Naive thymus-derived CD4-positive, alpha-beta T cell (primary cell): Measurements from ENCODE around the gene DLG2. TPM values are rescaled to one million over a fixed set of nuclear protein-coding genes. Genes with fewer than 3 reads are reported as not detected.
A peak's percentile ranks its signal among the peaks of the same experiment; 100 is the strongest.
"Not testable (repeated sequence)": the region's sequence is repeated elsewhere in the genome, so short reads cannot be mapped to it uniquely, and the experiment has no call there.

Experiments used
- ATAC-seq: fragments of 150-1000 bp; cut with Tn5 transposase; 2 replicates; pipeline ENCODE4 v1.10.0; 2021; ENCODE audit warnings: mild to moderate bottlenecking, moderate library complexity
- CTCF ChIA-PET: fragments of 350-600 bp; sonication (Branson Sonifier 250); formaldehyde crosslinking; loops from one replicate; lab custom pipeline; 2021; ENCODE audit warnings: antibody characterized with exemption; lab: Charles Lee
- POLR2A ChIA-PET: fragments of 350-600 bp; sonication (Branson Sonifier 250); formaldehyde crosslinking; loops from one replicate; lab custom pipeline; 2021; ENCODE audit warnings: antibody characterized with exemption, inconsistent platforms; lab: Charles Lee
- DNase-seq, 9 donors: peaks; one replicate each; pipeline versions ENCODE4 v3.0.0 to v3.0.0-alpha.2; 2020 to 2022; ENCODE audit warnings: mixed read lengths in 1 of 9
- H3K27ac ChIP-seq: one replicate; pipeline ENCODE4 v1.7.0; 2013; ENCODE audit warnings: mild to moderate bottlenecking, low read depth, low read length, moderate library complexity
- H3K27me3 ChIP-seq, 2 donors: one replicate each; pipeline ENCODE4 v1.7.0; 2013; ENCODE audit warnings: low read length in 2 of 2, mild to moderate bottlenecking in 2 of 2, moderate library complexity in 2 of 2; ENCODE audit not compliant: control insufficient read depth in 2 of 2, insufficient read depth in 2 of 2
- H3K36me3 ChIP-seq, 3 experiments: 1 replicate in 2 of 3; 2 replicates in 1 of 3; pipeline ENCODE4 v1.7.0; 2013; ENCODE audit warnings: low read length in 3 of 3, mild to moderate bottlenecking in 3 of 3, moderate library complexity in 1 of 3; ENCODE audit not compliant: insufficient read depth in 3 of 3, control insufficient read depth in 2 of 3
- H3K4me1 ChIP-seq, 2 donors: one replicate each; pipeline ENCODE4 v1.7.0; 2013; ENCODE audit warnings: low read length in 2 of 2, mild to moderate bottlenecking in 2 of 2, moderate library complexity in 1 of 2; ENCODE audit not compliant: control insufficient read depth in 2 of 2, insufficient read depth in 2 of 2
- H3K4me3 ChIP-seq: 2 replicates; pipeline ENCODE4 v1.7.0; 2013; ENCODE audit warnings: mild to moderate bottlenecking, low read length
- H3K9me3 ChIP-seq, 3 experiments: 1 replicate in 2 of 3; 2 replicates in 1 of 3; pipeline ENCODE4 v1.7.0; 2013; ENCODE audit warnings: low read length in 3 of 3; ENCODE audit not compliant: control insufficient read depth in 2 of 3
- H3K27ac Mint-ChIP-seq, 9 donors: one replicate each; pipeline ENCODE4 v1.8.0; 2020 to 2022; ENCODE audit warnings: mixed read lengths in 9 of 9, mild to moderate bottlenecking in 8 of 9, moderate library complexity in 5 of 9, inconsistent platforms in 2 of 9
- H3K27me3 Mint-ChIP-seq, 5 donors: one replicate each; pipeline ENCODE4 v1.8.0; 2021 to 2022; ENCODE audit warnings: mixed read lengths in 5 of 5, mild to moderate bottlenecking in 1 of 5
- H3K36me3 Mint-ChIP-seq, 5 donors: one replicate each; pipeline ENCODE4 v1.8.0; 2020 to 2022; ENCODE audit warnings: mixed read lengths in 5 of 5, mild to moderate bottlenecking in 3 of 5, inconsistent platforms in 1 of 5
- H3K4me1 Mint-ChIP-seq, 7 donors: one replicate each; pipeline ENCODE4 v1.8.0; 2020 to 2022; ENCODE audit warnings: mixed read lengths in 7 of 7, mild to moderate bottlenecking in 3 of 7, inconsistent platforms in 1 of 7
- H3K4me3 Mint-ChIP-seq, 10 donors: one replicate each; pipeline ENCODE4 v1.8.0; 2020 to 2022; ENCODE audit warnings: mild to moderate bottlenecking in 10 of 10, mixed read lengths in 10 of 10, moderate library complexity in 6 of 10, inconsistent platforms in 2 of 10
- H3K9me3 Mint-ChIP-seq, 11 donors: one replicate each; pipeline ENCODE4 v1.8.0; 2020 to 2022; ENCODE audit warnings: mixed read lengths in 11 of 11, mild to moderate bottlenecking in 4 of 11, inconsistent platforms in 1 of 11, moderate library complexity in 1 of 11
- intact Hi-C, 2 donors: fragments of 100-400 bp; cut with micrococcal nuclease; formaldehyde crosslinking; loops; one replicate each; pipeline ENCODE4 v1.15.1; 2023
- polyA plus RNA-seq, 2 donors: library from polyadenylated mRNA; unstranded; fragments of 300-500 nt; fragmentation: Illumina TruSeq; gene quantifications; one replicate each; pipeline ENCODE4 v1.2.3, GENCODE V29; 2021
- total RNA-seq, 6 experiments: library from RNA in 5 of 6; stranded (reverse) in 5 of 6; gene quantifications; 1 replicate in 5 of 6; 2 replicates in 1 of 6; pipeline ENCODE4 v1.2.3 and lab custom pipeline; 2021 to 2026

Gene DLG2
- total and polyA plus RNA-seq, 7 experiments from 2014 or later: 0.64 to 6.1 (median 3.7) TPM

GRCh38 chr11:83443880-83444279 lies 2183.3 kb downstream of the DLG2 start:
- H3K4me3 Mint-ChIP-seq, H3K27me3 ChIP-seq, H3K4me1 ChIP-seq, ATAC-seq, H3K27ac ChIP-seq, H3K9me3 ChIP-seq, CTCF ChIA-PET, H3K36me3 ChIP-seq, DNase-seq, H3K36me3 Mint-ChIP-seq, H3K4me3 ChIP-seq, intact Hi-C loops, H3K9me3 Mint-ChIP-seq, H3K27me3 Mint-ChIP-seq, POLR2A ChIA-PET, H3K27ac Mint-ChIP-seq, H3K4me1 Mint-ChIP-seq: not testable (repeated sequence)

- Mint-ChIP-seq H3K4me1 (no peaks in the 10 kb centered on the region), H3K9me3 (no peaks in the 10 kb centered on the region), H3K4me3 (no peak overlapping the region), H3K36me3 (no peaks in the 10 kb centered on the region), H3K27ac (no peak overlapping the region), H3K27me3 (peaks cover 0 to 14% (median 0%) of the 10 kb centered on the region in 5 donors)
- DNase-seq (no peak), ATAC-seq (no peak)
- H3K27ac ChIP-seq: no peak overlapping the region
- H3K27me3 ChIP-seq: no peaks in the 10 kb centered on the region
- intact Hi-C loops: no loop called here
- H3K9me3 ChIP-seq: no peaks in the 10 kb centered on the region
- H3K4me3 ChIP-seq: no peak overlapping the region
- ChIA-PET POLR2A (interaction anchor here (0.6 kb wide), 1 partner anchor 32 kb away, joined by 7 read pairs; no protein-coding TSS in a partner anchor), CTCF (no interaction called here)
- H3K36me3 ChIP-seq: no peaks in the 10 kb centered on the region
- H3K4me1 ChIP-seq: no peaks in the 10 kb centered on the region
These were observed 2185.5 kb downstream of the DLG2 start for GRCh38 chr11:83441601-83442000.

- Mint-ChIP-seq H3K4me3 (no peak overlapping the region), H3K36me3 (no peaks in the 10 kb centered on the region), H3K4me1 (no peaks in the 10 kb centered on the region), H3K27me3 (peaks cover 0 to 15% (median 0%) of the 10 kb centered on the region in 5 donors), H3K9me3 (no peaks in the 10 kb centered on the region), H3K27ac (no peak overlapping the region)
- H3K36me3 ChIP-seq: no peaks in the 10 kb centered on the region
- intact Hi-C loops: no loop called here
- H3K4me3 ChIP-seq: no peak overlapping the region
- H3K4me1 ChIP-seq: no peaks in the 10 kb centered on the region
- ATAC-seq (no peak), DNase-seq (no peak)
- no peaks in the 10 kb centered on the region for H3K27me3 ChIP-seq
- CTCF ChIA-PET: no interaction called here
- POLR2A ChIA-PET: interaction anchor here (0.6 kb wide), 1 partner anchor 32 kb away, joined by 7 read pairs; no protein-coding TSS in a partner anchor
- no peak overlapping the region for H3K27ac ChIP-seq
- no peaks in the 10 kb centered on the region for H3K9me3 ChIP-seq
These were observed 2186.0 kb downstream of the DLG2 start for GRCh38 chr11:83441171-83441570.

GRCh38 chr11:83438438-83438837 lies 2188.7 kb downstream of the DLG2 start:
- Mint-ChIP-seq H3K9me3 (no peaks in the 10 kb centered on the region), H3K27me3 (peaks cover 0 to 15% (median 0%) of the 10 kb centered on the region in 5 donors), H3K4me1 (no peaks in the 10 kb centered on the region), H3K36me3 (no peaks in the 10 kb centered on the region), H3K4me3 (no peak overlapping the region), H3K27ac (no peak overlapping the region)
- H3K4me3 ChIP-seq: no peak overlapping the region
- no peak overlapping the region for H3K27ac ChIP-seq
- CTCF ChIA-PET: interaction anchor here (0.7 kb wide), 1 partner anchor 1220 kb away, joined by 4 read pairs; no protein-coding TSS in a partner anchor
- no peaks in the 10 kb centered on the region for H3K9me3 ChIP-seq
- H3K27me3 ChIP-seq: no peaks in the 10 kb centered on the region
- POLR2A ChIA-PET: no interaction called here
- no peaks in the 10 kb centered on the region for H3K36me3 ChIP-seq
- H3K4me1 ChIP-seq: no peaks in the 10 kb centered on the region
- intact Hi-C loops: no loop called here
- ATAC-seq (peak; percentile 47), DNase-seq (no peak)

GRCh38 chr11:83437939-83438338 lies 2189.2 kb downstream of the DLG2 start:
- CTCF ChIA-PET: interaction anchor here (0.7 kb wide), 1 partner anchor 1220 kb away, joined by 4 read pairs; no protein-coding TSS in a partner anchor
- Mint-ChIP-seq H3K9me3 (no peaks in the 10 kb centered on the region), H3K27me3 (peaks cover 0 to 15% (median 0%) of the 10 kb centered on the region in 5 donors), H3K4me1 (no peaks in the 10 kb centered on the region), H3K4me3 (no peak overlapping the region), H3K27ac (no peak overlapping the region), H3K36me3 (no peaks in the 10 kb centered on the region)
- no peaks in the 10 kb centered on the region for H3K36me3 ChIP-seq
- H3K4me3 ChIP-seq: no peak overlapping the region
- H3K27ac ChIP-seq: no peak overlapping the region
- H3K9me3 ChIP-seq: no peaks in the 10 kb centered on the region
- ATAC-seq (no peak), DNase-seq (no peak)
- H3K4me1 ChIP-seq: no peaks in the 10 kb centered on the region
- intact Hi-C loops: no loop called here
- no peaks in the 10 kb centered on the region for H3K27me3 ChIP-seq
- POLR2A ChIA-PET: interaction anchor here (0.6 kb wide), 1 partner anchor 1794 kb away, joined by 4 read pairs; no protein-coding TSS in a partner anchor

- POLR2A ChIA-PET: no interaction called here
These were observed 2190.3 kb downstream of the DLG2 start for GRCh38 chr11:83436855-83437254.

GRCh38 chr11:83434812-83435211 lies 2192.3 kb downstream of the DLG2 start:
- H3K36me3 Mint-ChIP-seq, H3K27ac Mint-ChIP-seq, H3K4me3 ChIP-seq, intact Hi-C loops, H3K4me1 ChIP-seq, H3K27ac ChIP-seq, H3K4me3 Mint-ChIP-seq, H3K36me3 ChIP-seq, H3K9me3 ChIP-seq, DNase-seq, H3K4me1 Mint-ChIP-seq, H3K27me3 ChIP-seq, CTCF ChIA-PET, POLR2A ChIA-PET, ATAC-seq, H3K9me3 Mint-ChIP-seq: not testable (repeated sequence)
- peaks cover 0 to 15% (median 0%) of the 10 kb centered on the region in 5 donors for H3K27me3 Mint-ChIP-seq

More at GRCh38 chr11:83436855-83437254, 2190.3 kb downstream of the DLG2 start:
- no peak overlapping the region for H3K4me3 ChIP-seq
- no peaks in the 10 kb centered on the region for H3K4me1 Mint-ChIP-seq
- DNase-seq (no peak), ATAC-seq (no peak)
- peaks cover 0 to 15% (median 0%) of the 10 kb centered on the region in 5 donors for H3K27me3 Mint-ChIP-seq
- H3K27me3 ChIP-seq: no peaks in the 10 kb centered on the region
- H3K36me3 ChIP-seq: no peaks in the 10 kb centered on the region
- H3K4me3 Mint-ChIP-seq: no peak overlapping the region
- H3K4me1 ChIP-seq: no peaks in the 10 kb centered on the region
- intact Hi-C loops: no loop called here
- CTCF ChIA-PET: no interaction called here
- no peak overlapping the region for H3K27ac Mint-ChIP-seq
- H3K36me3 Mint-ChIP-seq: no peaks in the 10 kb centered on the region
- no peaks in the 10 kb centered on the region for H3K9me3 ChIP-seq
- H3K27ac ChIP-seq: no peak overlapping the region
- H3K9me3 Mint-ChIP-seq: no peaks in the 10 kb centered on the region
